Memory B cell (primary cell): ENCODE results near the gene ACSL6.

Experiments used
- ATAC-seq: fragments of 150-1000 bp; cut with Tn5 transposase; 2 replicates; pipeline ENCODE4 v1.10.0; 2021; ENCODE audit warnings: low read depth, mild to moderate bottlenecking, moderate library complexity
- DNase-seq, 2 donors: peaks; one replicate each; pipeline ENCODE4 v3.0.0; 2022; ENCODE audit warnings: low spot score in 2 of 2
- H3K27ac Mint-ChIP-seq: one replicate; pipeline ENCODE4 v1.8.0; 2022; ENCODE audit warnings: mild to moderate bottlenecking, moderate library complexity, mixed read lengths
- H3K27me3 Mint-ChIP-seq: one replicate; pipeline ENCODE4 v1.8.0; 2022; ENCODE audit warnings: mixed read lengths
- H3K36me3 Mint-ChIP-seq: one replicate; pipeline ENCODE4 v1.8.0; 2022; ENCODE audit warnings: mild to moderate bottlenecking, mixed read lengths
- H3K4me1 Mint-ChIP-seq: one replicate; pipeline ENCODE4 v1.8.0; 2022; ENCODE audit warnings: mixed read lengths
- H3K4me3 Mint-ChIP-seq: one replicate; pipeline ENCODE4 v1.8.0; 2022; ENCODE audit warnings: mild to moderate bottlenecking, moderate library complexity, mixed read lengths
- H3K9me3 Mint-ChIP-seq: one replicate; pipeline ENCODE4 v1.8.0; 2022; ENCODE audit warnings: mixed read lengths

ACSL6 gene

DNA sequence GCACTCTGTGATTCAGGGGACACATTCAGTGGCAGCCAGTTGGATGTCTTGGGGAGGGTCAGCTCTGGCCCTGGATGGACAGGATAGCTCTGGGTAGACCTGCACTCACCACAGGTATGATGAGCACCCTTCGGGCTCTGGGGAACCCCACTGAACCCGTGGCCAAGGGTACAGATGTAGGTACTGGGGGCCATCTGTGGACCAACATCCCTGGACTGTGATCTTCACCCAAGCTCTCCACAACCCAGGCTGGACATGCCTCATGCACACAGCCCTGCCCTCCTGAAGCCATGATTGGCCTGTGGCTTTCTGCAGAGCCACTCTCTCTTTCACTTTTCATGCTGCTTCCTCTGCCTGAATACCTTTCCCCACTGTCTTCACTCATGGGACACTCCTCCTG lies 15.6 kb upstream of the ACSL6 start:
- Mint-ChIP-seq H3K4me1 (no peaks in the 10 kb centered on the region), H3K27ac (no peak overlapping the region), H3K4me3 (no peak overlapping the region), H3K36me3 (peaks cover 3% of the 10 kb centered on the region), H3K9me3 (no peaks in the 10 kb centered on the region), H3K27me3 (peaks cover 18% of the 10 kb centered on the region)
- DNase-seq (no peak), ATAC-seq (no peak)

DNA sequence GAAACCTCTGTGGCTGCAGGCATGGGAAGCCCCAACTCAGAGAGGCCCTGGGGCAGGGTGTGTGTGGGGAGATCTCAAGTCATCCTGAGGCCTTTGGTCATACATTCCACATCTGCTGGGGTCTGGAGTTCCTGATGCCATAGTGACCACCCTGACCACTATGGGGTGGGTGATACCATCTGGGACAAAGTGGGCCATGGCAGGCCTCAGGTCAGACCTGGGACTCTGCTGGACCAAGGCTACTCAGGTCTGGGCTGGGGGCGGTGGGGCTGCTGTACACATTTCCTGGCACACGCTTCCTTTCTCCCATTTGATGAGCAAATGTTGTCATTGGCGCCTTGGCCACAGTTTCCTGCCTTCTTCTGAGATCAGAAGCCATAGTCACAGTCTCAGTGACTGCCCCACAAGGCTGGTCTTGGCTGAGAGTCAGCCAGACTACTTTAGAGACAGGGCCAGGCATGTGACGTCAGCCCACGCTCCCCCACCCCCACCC lies 15.1 kb upstream of the ACSL6 start:
- no peak for DNase-seq
- no peaks in the 10 kb centered on the region for H3K4me1 Mint-ChIP-seq
- H3K4me3 Mint-ChIP-seq: no peak overlapping the region
- no peak for ATAC-seq
- H3K27me3 Mint-ChIP-seq: peaks cover 18% of the 10 kb centered on the region
- peaks cover 3% of the 10 kb centered on the region for H3K36me3 Mint-ChIP-seq
- no peaks in the 10 kb centered on the region for H3K9me3 Mint-ChIP-seq
- H3K27ac Mint-ChIP-seq: no peak overlapping the region

DNA sequence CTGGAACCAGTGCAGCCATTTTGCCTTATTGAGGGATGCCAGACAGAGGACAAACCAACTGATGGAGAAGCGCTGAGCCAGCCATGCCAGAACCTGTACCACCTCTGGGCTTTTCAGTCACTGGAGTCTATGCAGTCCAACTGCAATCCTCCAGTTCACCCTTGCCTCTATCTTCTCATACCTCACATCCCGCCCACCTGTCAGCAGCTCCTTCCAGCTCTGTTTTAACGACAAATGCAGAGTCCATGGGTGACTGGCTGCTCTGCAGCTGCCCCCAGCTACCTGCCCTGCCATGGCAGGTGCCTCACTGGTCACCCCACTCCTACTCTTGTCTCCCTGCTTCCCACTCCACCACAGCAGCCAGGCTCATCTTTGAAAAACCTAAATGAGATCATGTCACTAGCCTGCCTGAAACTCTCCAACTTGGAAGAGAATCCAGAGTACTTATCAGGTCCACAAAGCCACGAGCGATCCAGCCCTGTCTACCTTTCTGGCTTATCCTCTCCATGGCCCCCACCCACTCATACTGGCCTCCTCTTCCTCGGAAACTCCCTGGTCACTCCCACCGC lies 14.0 kb upstream of the ACSL6 start:
- Mint-ChIP-seq H3K4me1 (peaks cover 6% of the 10 kb centered on the region), H3K27me3 (peaks cover 24% of the 10 kb centered on the region), H3K4me3 (no peak overlapping the region), H3K27ac (no peak overlapping the region), H3K9me3 (no peaks in the 10 kb centered on the region), H3K36me3 (peaks cover 3% of the 10 kb centered on the region)
- no peak for DNase-seq
- ATAC-seq: no peak

DNA sequence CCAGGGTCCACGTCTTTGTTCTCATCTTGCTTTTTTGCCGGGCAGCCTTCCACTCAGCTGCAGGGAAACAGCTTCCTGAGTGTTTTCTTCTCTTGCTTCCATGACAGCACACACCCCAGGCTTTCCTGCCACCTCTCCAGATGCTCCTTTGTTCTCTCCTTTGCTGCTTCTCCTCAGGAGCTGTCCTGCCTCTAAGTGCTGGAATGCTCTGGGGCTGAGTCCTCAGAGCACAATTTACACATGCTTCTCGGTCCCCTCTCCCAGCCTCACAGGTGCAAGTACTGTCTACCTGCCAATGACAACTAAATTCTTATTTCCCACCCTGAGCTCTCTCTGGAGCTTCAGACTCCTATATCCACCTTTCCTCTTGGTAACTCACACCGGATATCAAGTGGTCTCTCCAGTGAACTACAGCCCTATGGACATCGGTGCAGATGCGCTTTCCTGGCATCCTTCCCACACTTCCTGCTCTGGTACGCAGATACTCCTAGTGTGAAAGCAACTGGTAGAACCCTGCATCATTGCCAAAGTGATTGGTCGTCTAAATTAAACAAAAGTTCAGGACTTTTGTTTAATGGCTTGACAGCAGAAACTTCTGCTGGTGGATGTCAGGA lies 13.4 kb upstream of the ACSL6 start:
- Mint-ChIP-seq H3K27me3 (peaks cover 18% of the 10 kb centered on the region), H3K4me3 (no peak overlapping the region), H3K27ac (no peak overlapping the region), H3K36me3 (no peaks in the 10 kb centered on the region), H3K9me3 (no peaks in the 10 kb centered on the region), H3K4me1 (peaks cover 12% of the 10 kb centered on the region)
- DNase-seq (no peak), ATAC-seq (no peak)

DNA sequence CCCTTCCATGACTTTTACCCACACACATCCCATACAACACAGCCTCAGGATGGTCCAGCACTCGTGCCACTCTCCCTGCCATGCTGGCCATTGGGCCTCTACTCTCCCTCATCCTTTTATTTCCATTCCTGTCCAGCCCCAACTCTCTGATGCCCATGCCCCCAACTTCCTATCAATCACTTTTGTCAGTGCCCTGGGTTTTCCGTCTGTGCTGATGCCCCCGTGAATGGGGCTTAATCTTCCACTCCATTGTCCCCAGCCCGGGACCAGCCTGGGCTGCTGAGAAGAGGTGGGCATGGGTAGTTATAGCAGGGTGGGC lies 12.6 kb upstream of the ACSL6 start:
- Mint-ChIP-seq H3K9me3 (no peaks in the 10 kb centered on the region), H3K4me1 (peaks cover 13% of the 10 kb centered on the region), H3K27me3 (peaks cover 14% of the 10 kb centered on the region), H3K36me3 (no peaks in the 10 kb centered on the region), H3K4me3 (no peak overlapping the region), H3K27ac (no peak overlapping the region)
- DNase-seq: no peak
- no peak for ATAC-seq

DNA sequence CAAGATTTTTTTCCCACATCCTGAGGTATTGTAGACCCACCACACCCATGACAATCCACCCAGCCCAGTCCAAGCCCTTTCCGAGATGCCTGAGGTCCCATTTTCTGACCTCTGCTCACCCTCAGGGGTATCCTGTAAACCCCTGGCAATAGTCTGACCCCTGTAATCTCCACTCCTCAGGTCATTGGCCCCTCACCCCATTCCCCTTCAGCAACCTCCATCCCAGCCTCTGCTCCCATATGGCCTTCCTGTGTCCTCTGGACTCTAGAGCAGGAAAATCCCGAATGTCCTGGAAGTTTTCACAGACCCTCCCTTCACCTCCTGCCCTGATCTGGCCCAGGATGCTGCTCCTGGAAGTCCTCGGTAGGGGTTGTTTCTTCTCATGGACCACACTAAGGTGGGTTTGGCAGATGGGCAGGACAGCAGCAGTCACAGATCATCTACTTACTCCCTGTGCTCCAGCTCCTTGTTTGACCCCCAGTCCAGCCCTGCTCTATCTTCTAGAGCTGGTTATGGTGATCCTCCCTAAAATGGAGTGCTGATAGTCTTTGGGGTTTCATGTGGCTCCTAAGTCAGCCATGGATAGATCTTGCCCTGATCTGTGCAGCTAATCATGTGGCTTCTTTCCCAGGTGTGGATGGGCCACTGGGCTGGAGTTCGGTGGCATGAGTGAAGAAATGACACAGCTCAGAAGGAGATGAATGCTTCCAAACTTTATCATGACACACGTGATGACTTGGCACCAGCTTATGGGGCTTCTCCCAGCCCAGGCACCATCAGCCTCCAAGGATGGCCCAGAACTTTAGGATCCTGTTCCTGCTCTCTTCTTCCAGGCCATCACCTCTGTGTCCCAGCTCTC lies 12.0 kb upstream of the ACSL6 start:
- H3K27ac Mint-ChIP-seq: no peak overlapping the region
- no peaks in the 10 kb centered on the region for H3K36me3 Mint-ChIP-seq
- H3K4me3 Mint-ChIP-seq: no peak overlapping the region
- H3K27me3 Mint-ChIP-seq: peaks cover 13% of the 10 kb centered on the region
- H3K9me3 Mint-ChIP-seq: no peaks in the 10 kb centered on the region
- DNase-seq: no peak
- ATAC-seq: no peak
- H3K4me1 Mint-ChIP-seq: peaks cover 13% of the 10 kb centered on the region

DNA sequence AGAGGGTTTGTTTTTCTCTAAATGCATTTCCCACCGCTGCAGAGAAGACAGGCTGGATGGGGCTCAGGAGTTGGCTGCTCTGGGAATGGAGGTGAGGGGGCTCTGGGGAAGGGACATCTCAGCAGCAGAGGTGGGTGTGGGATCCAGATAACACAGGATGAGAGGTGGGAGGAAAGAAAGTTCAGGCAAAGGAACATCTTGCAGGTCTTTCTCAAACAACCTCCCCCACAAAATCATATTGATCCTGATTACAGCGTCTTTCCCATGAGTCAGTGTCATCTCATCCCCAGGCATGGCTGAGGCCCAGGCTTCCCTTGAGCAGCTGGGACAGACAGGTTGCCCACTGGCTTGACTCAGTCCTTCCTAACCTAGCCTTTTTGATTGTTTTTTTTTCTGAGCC lies 11.3 kb upstream of the ACSL6 start:
- ATAC-seq (no peak), DNase-seq (no peak)
- peaks cover 15% of the 10 kb centered on the region for H3K4me1 Mint-ChIP-seq
- no peaks in the 10 kb centered on the region for H3K9me3 Mint-ChIP-seq
- no peak overlapping the region for H3K27ac Mint-ChIP-seq
- peaks cover 11% of the 10 kb centered on the region for H3K27me3 Mint-ChIP-seq
- H3K36me3 Mint-ChIP-seq: no peaks in the 10 kb centered on the region
- H3K4me3 Mint-ChIP-seq: no peak overlapping the region

DNA sequence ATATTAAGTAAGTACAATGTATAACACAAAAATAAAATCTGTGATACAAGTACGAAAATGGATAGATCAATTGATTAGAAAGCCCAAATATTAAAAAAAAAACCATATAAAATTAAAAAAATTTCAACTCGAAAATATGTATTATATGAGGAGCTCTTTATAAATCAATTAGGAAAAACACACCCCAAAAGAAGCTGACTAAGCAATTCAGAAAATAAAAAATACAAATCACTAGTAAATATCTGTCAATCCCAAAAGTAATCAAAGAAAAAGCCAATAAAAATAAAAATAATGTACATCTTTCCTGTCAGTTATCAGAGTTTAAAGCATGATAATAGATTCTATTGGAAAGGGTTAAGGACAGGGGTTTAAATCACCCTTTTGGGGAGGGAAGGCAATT lies 10.2 kb upstream of the ACSL6 start:
- no peak overlapping the region for H3K27ac Mint-ChIP-seq
- no peak overlapping the region for H3K4me3 Mint-ChIP-seq
- no peaks in the 10 kb centered on the region for H3K36me3 Mint-ChIP-seq
- ATAC-seq (no peak), DNase-seq (no peak)
- H3K9me3 Mint-ChIP-seq: no peaks in the 10 kb centered on the region
- peaks cover 23% of the 10 kb centered on the region for H3K4me1 Mint-ChIP-seq
- H3K27me3 Mint-ChIP-seq: peaks cover 12% of the 10 kb centered on the region

DNA sequence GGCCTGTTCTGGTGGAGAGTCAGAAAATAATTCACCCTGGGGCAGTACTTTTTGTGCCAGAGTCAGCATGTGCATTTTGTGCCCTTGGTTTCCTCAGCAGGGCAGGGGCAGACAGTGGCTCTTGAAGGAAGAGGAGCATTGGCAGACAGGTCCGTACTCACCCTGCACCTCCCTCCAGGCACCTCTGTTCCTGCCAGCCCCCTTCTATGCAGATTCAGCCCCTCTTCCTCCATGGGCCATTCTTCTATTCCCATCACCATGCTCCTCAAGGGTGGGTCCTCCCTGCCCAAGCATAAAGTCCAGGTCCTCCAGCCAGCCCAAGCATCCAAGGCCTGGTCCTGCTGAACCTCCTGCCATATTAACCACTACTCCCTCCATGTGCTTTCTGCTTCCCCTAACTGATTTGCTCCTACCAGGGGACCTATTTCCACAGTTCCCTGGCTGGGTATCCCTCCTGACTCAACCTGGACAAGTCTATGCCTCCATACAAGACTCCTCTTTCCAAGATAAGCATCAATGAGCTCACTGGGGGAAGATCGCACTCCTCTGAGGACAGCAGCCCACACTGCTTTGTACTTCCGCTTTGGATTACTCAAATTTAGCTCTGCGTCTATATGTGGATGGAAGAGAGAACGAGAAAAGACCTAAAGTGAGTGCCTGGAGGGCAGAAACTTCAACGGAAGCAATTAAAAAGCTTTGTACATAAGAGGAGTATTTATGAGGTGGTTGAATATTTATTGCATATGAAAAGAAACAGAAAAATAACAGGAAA lies 9.3 kb upstream of the ACSL6 start:
- H3K27me3 Mint-ChIP-seq: peaks cover 14% of the 10 kb centered on the region
- no peak overlapping the region for H3K4me3 Mint-ChIP-seq
- peaks cover 23% of the 10 kb centered on the region for H3K4me1 Mint-ChIP-seq
- DNase-seq (no peak), ATAC-seq (peak; percentile 10)
- no peaks in the 10 kb centered on the region for H3K36me3 Mint-ChIP-seq
- H3K9me3 Mint-ChIP-seq: no peaks in the 10 kb centered on the region
- H3K27ac Mint-ChIP-seq: peak overlapping the region; percentile 26

DNA sequence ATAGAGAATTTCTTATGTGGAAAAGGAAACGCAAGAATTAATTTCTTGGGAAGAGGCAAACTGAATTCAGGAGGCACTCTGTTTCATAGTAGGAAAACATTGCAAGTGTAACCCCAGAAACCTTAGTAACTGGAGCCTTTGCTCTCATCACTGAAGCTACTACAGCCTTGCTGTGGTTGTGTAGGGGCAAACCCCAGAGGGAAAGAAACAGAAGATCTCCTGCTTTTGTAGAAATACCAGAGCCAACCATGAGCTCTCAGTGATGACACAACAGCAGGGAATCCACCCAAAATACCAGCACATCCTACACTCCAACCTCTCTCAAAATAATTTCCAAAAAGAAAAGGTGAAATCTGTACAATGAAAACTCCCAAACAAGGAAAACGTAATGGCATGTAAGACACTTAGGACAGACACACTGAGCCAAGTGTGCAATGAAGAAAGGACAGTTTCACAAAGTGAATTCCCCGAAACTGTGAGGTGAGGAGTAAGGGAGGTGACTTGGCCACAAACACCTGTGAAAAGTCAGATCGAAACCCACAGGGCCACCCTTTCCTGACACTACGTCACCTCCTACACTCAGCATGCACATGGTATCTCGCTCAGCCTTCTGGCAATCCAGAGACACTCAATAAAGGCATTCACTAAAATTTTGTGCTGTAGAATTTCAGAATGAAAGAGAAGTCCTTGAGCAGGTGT lies 8.5 kb upstream of the ACSL6 start:
- peaks cover 16% of the 10 kb centered on the region for H3K27me3 Mint-ChIP-seq
- no peak overlapping the region for H3K4me3 Mint-ChIP-seq
- DNase-seq (peak in 1 of 2 donors; percentile 31), ATAC-seq (peak; percentile 94)
- H3K4me1 Mint-ChIP-seq: peaks cover 23% of the 10 kb centered on the region
- H3K9me3 Mint-ChIP-seq: no peaks in the 10 kb centered on the region
- peak overlapping the region; percentile 26 for H3K27ac Mint-ChIP-seq
- no peaks in the 10 kb centered on the region for H3K36me3 Mint-ChIP-seq

DNA sequence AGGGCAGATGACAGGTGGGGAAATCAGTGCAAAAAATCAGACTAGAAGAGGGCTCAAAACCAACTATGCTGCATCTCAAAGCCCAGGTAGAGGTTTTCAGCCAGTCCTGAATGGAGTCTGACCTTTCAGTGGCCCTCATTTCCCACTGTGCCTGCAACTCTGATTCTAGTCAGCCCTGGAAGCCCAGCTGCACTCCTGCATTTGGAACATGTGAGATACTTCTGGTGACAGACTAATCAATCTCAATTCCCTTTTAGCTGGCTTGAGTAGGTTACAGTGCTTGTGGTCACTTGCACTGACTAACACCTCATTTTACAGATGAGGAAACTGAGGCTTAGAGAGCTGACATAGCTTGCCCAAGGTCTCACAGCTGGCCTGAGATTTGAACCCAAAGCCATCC lies 7.9 kb upstream of the ACSL6 start:
- DNase-seq (no peak), ATAC-seq (no peak)
- no peak overlapping the region for H3K4me3 Mint-ChIP-seq
- H3K9me3 Mint-ChIP-seq: no peaks in the 10 kb centered on the region
- peaks cover 23% of the 10 kb centered on the region for H3K4me1 Mint-ChIP-seq
- no peak overlapping the region for H3K27ac Mint-ChIP-seq
- peaks cover 16% of the 10 kb centered on the region for H3K27me3 Mint-ChIP-seq
- H3K36me3 Mint-ChIP-seq: no peaks in the 10 kb centered on the region

DNA sequence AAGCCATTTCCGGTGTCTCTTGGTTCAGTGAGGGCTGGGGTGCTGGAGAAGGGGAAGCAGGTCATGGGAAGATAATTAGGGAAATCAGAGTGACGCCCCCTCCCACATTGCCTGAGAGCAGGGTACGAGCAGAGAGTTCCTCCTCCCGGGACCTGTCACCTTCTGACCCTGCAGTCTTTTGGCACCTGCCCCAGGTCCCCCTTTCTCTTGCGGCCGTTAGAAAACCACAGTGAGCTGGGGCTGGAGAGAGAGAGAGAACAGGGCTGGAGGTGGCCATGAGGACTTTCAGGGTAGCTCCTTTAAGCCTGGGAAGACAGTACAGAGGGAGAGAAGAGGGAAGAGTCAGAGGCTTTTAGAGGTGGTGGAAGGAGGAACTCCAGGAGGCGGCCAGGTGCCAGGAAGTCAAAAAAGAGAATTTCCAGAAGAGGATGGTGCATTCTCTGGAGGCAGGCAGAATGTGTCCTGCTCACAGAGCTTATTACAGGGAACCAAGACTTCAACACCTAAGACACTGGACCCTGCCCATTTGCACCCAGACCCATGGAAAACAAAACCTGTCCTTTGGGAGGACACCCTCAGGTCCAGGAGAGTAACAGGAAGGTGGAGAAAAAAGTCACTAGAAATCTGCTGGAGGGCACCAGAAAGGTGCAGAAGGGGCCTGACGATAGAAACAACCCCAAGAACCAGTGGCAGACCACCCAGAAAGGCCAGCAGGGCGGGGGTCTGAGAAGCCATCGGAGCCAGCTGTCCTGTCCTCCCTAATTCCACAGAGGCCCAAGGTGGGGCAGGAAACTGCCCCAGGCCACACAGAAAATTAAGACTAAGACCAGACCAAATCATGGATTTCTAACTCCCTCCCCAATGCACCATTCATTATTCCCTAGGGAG lies 6.5 kb upstream of the ACSL6 start:
- no peak overlapping the region for H3K4me3 Mint-ChIP-seq
- H3K9me3 Mint-ChIP-seq: no peaks in the 10 kb centered on the region
- no peak for ATAC-seq
- DNase-seq: peak in 1 of 2 donors; percentile 7
- H3K36me3 Mint-ChIP-seq: no peaks in the 10 kb centered on the region
- H3K4me1 Mint-ChIP-seq: peaks cover 23% of the 10 kb centered on the region
- H3K27ac Mint-ChIP-seq: no peak overlapping the region
- peaks cover 21% of the 10 kb centered on the region for H3K27me3 Mint-ChIP-seq

DNA sequence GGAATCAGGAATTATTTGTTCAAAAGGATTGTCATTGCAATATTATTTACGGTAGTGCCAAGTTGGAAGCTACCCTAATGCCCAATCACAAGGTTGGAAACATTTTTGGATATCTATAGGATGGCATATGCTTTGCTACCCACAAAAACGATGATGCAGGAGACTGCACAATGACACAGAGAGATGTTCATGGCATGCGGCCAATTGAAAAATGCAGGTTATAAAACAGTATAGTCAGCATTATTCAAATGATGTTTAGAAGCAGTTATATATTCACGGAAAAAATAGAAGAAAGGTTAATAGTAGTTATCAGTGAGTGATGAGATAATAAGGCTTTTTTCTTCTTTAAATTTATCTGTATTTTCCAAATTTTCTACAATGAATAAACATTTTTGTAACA lies 5.9 kb upstream of the ACSL6 start:
- no peak overlapping the region for H3K4me3 Mint-ChIP-seq

More for the DNA sequence above, 5.9 kb upstream of the ACSL6 start:
- no peaks in the 10 kb centered on the region for H3K36me3 Mint-ChIP-seq
- peaks cover 23% of the 10 kb centered on the region for H3K4me1 Mint-ChIP-seq
- no peak overlapping the region for H3K27ac Mint-ChIP-seq
- ATAC-seq: no peak
- H3K9me3 Mint-ChIP-seq: no peaks in the 10 kb centered on the region
- peaks cover 24% of the 10 kb centered on the region for H3K27me3 Mint-ChIP-seq
- DNase-seq: no peak
